ENCODE measurements around the gene C1orf159. TPM values are rescaled to one million over a fixed set of nuclear protein-coding genes. Genes with fewer than 3 reads are reported as not detected.

C1orf159 gene
- total RNA-seq, 1 donor from 2014 or later: 11.7 TPM

DNA sequence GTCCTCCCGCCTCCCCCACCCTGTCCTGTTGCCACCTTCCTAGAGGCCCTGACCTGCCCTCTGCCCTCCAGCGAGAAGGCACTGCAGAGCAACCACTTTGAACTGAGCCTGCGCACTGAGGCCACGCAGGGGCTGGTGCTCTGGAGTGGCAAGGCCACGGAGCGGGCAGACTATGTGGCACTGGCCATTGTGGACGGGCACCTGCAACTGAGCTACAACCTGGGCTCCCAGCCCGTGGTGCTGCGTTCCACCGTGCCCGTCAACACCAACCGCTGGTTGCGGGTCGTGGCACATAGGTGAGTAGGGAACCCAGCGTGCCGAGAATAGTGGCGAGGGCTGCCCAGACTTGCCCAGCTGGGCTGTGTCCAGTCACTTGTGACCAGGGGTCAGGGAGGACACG lies 62.2 kb downstream of the C1orf159 start:
- Histone ChIP-seq H3K9me3 (no peaks in the 10 kb centered on the region), H3K36me3 (peaks cover 30% of the 10 kb centered on the region), H3K4me1 (peaks cover under 1% of the 10 kb centered on the region), H3K27me3 (ENCODE audit: low read depth) (peaks cover under 1% of the 10 kb centered on the region), H3K27ac (no peak overlapping the region), H3K4me3 (no peak overlapping the region)
- DNase-seq: no peak
- intact Hi-C loops (cut with DNase I): no loop called here
- ATAC-seq: no peak
- TF ChIP-seq, protein P1, sequence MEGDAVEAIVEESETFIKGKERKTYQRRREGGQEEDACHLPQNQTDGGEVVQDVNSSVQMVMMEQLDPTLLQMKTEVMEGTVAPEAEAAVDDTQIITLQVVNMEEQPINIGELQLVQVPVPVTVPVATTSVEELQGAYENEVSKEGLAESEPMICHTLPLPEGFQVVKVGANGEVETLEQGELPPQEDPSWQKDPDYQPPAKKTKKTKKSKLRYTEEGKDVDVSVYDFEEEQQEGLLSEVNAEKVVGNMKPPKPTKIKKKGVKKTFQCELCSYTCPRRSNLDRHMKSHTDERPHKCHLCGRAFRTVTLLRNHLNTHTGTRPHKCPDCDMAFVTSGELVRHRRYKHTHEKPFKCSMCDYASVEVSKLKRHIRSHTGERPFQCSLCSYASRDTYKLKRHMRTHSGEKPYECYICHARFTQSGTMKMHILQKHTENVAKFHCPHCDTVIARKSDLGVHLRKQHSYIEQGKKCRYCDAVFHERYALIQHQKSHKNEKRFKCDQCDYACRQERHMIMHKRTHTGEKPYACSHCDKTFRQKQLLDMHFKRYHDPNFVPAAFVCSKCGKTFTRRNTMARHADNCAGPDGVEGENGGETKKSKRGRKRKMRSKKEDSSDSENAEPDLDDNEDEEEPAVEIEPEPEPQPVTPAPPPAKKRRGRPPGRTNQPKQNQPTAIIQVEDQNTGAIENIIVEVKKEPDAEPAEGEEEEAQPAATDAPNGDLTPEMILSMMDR (IDR thresholded peaks at IDR 0.05): no peak

DNA sequence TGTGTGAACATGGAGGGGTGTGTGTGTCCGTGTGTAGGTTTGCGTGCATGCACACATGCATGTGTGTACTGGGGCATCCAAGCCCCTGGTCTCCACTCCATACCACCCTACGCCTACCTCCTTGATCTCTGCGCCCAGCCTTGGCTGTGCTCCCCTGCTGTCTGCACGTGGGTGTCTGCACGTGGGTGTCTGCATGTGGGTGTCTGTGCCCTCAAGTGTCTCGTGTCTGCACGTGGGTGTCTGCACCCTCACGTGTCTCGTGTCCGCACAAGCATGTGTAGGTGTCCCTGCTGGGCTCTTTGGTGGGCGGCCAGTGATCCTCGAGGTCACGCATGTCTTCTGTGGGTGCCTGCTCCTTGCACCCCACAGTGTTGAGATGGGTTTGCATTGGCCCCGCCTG lies 62.9 kb downstream of the C1orf159 start:
- H3K36me3 ChIP-seq: peaks cover 30% of the 10 kb centered on the region
- DNase-seq: no peak
- no peak overlapping the region for H3K4me3 ChIP-seq
- ATAC-seq: no peak
- H3K9me3 ChIP-seq: no peaks in the 10 kb centered on the region
- H3K27ac ChIP-seq: no peak overlapping the region
- H3K4me1 ChIP-seq: no peaks in the 10 kb centered on the region
- intact Hi-C loops (cut with DNase I): no loop called here
- TF ChIP-seq, protein P1 (IDR thresholded peaks at IDR 0.05): no peak
- no peaks in the 10 kb centered on the region for H3K27me3 ChIP-seq (ENCODE audit: low read depth)

DNA sequence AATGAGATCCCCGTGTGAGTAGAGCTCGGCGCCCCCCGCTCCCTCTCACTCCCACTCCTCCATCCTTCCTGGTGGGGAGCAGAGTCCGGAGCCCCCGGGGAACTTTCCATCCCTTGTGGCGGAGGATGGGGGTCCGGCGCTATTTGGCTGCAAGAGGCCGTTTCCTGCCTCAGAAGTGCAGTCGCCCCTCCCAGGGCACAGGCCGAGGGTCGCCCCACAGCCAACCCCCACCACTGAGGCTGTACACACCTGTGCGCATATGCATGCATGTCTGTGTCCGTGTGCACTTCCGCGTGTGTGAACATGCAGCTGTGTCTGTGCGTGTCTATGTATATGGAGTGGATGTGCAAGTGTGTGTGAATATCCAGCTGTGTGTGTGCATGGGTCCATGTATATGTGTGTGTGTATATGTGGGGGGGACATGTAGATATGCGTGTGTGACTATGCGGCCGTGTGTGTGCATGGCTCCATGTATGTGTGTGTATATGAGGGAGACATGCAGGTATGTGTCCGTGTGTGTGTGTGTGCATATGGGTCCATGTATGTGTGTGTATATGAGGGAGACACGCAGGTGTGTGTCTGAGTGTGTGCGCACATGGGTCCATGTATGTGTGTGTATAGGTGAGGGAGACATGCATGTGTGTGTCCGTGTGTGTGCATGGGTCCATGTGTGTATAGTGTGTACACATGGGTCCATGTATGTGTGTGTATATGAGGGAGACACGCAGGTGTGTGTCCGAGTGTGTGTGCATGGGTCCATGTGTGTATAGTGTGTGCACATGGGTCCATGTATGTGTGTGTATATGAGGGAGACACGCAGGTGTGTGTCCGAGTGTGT lies 63.7 kb downstream of the C1orf159 start:
- H3K27me3 ChIP-seq (ENCODE audit: low read depth): no peaks in the 10 kb centered on the region
- H3K36me3 ChIP-seq: peaks cover 35% of the 10 kb centered on the region
- ATAC-seq (no peak), DNase-seq (no peak)
- no peak overlapping the region for H3K4me3 ChIP-seq
- intact Hi-C loops (cut with DNase I): no loop called here
- no peaks in the 10 kb centered on the region for H3K4me1 ChIP-seq
- H3K9me3 ChIP-seq: no peaks in the 10 kb centered on the region
- TF ChIP-seq, protein P1 (IDR thresholded peaks at IDR 0.05): no peak
- no peak overlapping the region for H3K27ac ChIP-seq

DNA sequence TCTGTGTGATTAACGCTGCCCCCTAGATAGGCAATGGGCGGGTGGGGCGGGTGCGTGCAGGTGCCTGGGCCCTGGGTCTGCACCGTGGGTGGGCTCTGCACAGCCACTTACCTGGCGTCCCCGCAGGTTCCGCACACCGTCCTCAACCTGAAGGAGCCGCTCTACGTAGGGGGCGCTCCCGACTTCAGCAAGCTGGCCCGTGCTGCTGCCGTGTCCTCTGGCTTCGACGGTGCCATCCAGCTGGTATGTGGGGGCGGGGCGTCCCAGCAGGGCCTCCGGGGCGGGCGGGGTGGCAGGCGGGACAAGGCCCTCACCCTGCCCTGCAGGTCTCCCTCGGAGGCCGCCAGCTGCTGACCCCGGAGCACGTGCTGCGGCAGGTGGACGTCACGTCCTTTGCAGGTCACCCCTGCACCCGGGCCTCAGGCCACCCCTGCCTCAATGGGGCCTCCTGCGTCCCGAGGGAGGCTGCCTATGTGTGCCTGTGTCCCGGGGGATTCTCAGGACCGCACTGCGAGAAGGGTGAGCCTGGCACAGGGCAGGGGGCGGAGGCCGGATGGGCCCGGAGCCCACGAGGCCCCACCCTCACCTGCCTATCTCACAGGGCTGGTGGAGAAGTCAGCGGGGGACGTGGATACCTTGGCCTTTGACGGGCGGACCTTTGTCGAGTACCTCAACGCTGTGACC lies 64.6 kb downstream of the C1orf159 start:
- no peak for ATAC-seq

DNA sequence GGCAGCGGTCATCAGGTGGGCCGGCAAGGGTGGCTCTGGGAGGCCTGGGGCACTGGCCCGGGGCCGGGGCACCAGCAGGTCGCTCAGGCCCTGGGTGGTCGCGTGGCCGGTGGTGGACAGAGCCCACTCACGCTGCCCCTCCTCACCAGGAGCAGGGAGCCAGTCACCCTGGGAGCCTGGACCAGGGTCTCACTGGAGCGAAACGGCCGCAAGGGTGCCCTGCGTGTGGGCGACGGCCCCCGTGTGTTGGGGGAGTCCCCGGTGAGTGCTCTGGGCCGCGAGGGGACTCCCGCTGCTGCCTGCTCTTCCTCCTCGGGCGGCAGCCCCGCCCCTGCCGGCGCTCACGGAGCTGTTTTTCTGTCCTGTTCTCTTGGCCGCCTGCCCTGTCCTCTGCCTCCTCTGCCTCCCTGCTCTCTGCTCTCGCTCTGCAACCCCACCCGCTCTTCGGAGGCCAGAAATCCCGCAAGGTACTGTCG lies 65.3 kb downstream of the C1orf159 start:
- H3K27me3 ChIP-seq (ENCODE audit: low read depth): no peaks in the 10 kb centered on the region
- H3K9me3 ChIP-seq: no peaks in the 10 kb centered on the region
- DNase-seq (no peak), ATAC-seq (no peak)
- no peak overlapping the region for H3K4me3 ChIP-seq
- TF ChIP-seq, protein P1 (IDR thresholded peaks at IDR 0.05): no peak
- intact Hi-C loops (cut with DNase I): no loop called here
- no peak overlapping the region for H3K27ac ChIP-seq
- no peaks in the 10 kb centered on the region for H3K4me1 ChIP-seq
- peaks cover 51% of the 10 kb centered on the region for H3K36me3 ChIP-seq

More for the DNA sequence above, 64.6 kb downstream of the C1orf159 start:
- Histone ChIP-seq H3K9me3 (no peaks in the 10 kb centered on the region), H3K27me3 (ENCODE audit: low read depth) (no peaks in the 10 kb centered on the region), H3K4me1 (no peaks in the 10 kb centered on the region), H3K4me3 (no peak overlapping the region), H3K27ac (no peak overlapping the region), H3K36me3 (peaks cover 44% of the 10 kb centered on the region)
- intact Hi-C loops (cut with DNase I): no loop called here
- TF ChIP-seq, protein P1 (IDR thresholded peaks at IDR 0.05): no peak
- DNase-seq: no peak
